ENCODE results near the gene COX5B. TPM values are rescaled to one million over a fixed set of nuclear protein-coding genes. Genes with fewer than 3 reads are reported as not detected.
"Not testable (repeated sequence)": the region's sequence is repeated elsewhere in the genome, so short reads cannot be mapped to it uniquely, and the experiment has no call there.

COX5B gene
- total RNA-seq, 1 donor from 2014 or later, result 254 TPM

DNA sequence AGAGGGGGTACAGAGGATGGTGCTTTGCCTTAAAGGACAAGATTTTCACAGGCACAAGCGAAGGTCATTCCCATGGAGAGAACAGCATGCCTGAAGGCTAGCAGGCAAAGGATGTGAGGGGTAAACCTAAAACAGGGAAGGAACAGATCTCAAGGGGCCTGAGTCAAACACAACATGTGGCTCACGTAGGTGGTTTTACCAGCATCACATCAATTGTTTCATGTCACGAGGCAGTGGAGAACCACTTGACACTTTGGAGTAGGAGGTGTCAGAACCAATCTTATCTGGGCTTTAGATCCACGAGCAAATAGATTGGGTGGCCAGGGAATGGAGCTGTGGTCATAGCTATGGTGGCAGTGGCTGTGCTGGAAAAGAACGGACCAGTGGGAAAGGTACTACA lies 8.4 kb downstream of the COX5B start:
- no peak for DNase-seq (ENCODE audit: low spot score)

GRCh38 chr2:97654791-97655190 lies 8.9 kb downstream of the COX5B start:
- DNase-seq (ENCODE audit: low spot score), result no peak

- DNase-seq (ENCODE audit: low spot score), result no peak
These were observed 10.4 kb downstream of the COX5B start for GRCh38 chr2:97656129-97656755.

GRCh38 chr2:97656905-97657587 lies 11.2 kb downstream of the COX5B start:
- DNase-seq (ENCODE audit: low spot score), result no peak

- DNase-seq (ENCODE audit: low spot score), result no peak
These were observed 12.3 kb downstream of the COX5B start for GRCh38 chr2:97657986-97658690.

- DNase-seq (ENCODE audit: low spot score), result no peak
These were observed 12.9 kb downstream of the COX5B start for GRCh38 chr2:97658691-97659157.

DNA sequence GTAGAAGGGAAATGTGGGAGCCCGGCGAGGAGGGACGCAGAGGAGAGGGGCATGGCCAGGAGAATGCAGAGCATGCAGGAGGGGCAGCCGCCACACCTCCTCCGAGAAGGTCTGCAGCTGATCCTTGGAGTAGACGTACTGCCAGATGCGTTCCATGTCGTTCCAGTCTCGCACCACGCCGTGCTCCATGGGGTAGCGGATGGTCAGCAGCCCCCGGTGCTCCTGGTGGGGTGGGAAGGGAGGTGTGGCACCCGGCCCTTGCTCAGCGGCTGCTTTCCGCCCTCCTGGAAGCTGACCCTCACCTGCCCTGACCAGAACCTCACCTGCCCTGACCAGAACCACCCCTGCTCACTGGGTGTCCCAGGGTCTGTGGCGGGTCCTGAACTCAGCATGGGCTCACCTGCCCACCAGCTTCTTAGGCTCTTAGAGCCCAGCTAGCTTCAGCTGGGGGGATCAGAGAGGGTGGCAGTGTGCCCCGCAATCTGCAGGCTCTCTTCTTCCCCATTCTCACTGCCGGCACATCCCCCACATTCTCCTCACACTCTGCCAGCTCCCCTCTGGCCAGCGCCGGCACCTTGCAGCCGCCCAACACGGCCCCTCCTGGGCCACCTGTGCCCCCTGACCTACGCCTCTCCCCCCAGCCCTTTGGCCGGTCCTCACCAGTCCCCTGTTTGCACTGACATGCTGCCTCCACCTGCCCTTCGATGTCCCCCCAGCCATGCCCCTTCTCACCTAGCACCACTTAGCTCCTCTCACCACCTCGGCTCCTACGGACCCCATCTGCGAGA lies 13.6 kb downstream of the COX5B start:
- no peak for DNase-seq (ENCODE audit: low spot score)

DNA sequence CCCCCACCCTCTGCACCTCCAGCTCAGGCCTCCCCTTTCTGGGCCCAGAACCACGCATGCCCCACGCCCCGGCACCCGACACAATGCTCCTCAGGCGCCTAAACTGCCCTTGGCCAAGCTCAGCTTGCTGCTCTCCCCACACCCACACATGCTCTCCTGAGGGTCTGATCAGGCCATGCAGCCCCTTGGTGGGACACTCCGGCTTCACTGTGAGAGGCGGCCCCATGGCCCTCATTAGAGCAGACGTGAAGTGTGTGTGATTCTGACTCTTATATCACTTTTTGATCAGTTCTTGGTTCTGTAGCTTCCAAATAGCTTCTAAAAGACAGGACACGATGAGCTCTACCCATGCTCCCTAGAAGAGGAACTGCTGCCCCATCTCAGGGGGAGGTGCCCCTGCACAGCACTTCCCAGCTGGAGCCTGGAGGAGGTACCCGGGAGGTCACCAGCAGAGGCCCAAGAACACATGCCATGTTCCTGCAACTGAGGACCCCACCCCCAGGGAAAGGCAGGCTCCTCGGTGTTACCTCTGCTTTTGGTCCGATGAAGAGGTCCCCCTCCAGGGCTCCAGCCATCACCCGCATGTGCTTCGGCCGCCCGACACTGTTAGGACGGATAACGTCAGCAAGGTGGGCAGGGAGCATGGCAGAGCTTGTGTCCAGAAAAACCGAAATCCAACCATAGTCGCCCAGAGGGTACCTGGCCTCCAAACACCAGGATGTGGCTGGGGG lies 14.3 kb downstream of the COX5B start:
- no peak for DNase-seq (ENCODE audit: low spot score)

DNA sequence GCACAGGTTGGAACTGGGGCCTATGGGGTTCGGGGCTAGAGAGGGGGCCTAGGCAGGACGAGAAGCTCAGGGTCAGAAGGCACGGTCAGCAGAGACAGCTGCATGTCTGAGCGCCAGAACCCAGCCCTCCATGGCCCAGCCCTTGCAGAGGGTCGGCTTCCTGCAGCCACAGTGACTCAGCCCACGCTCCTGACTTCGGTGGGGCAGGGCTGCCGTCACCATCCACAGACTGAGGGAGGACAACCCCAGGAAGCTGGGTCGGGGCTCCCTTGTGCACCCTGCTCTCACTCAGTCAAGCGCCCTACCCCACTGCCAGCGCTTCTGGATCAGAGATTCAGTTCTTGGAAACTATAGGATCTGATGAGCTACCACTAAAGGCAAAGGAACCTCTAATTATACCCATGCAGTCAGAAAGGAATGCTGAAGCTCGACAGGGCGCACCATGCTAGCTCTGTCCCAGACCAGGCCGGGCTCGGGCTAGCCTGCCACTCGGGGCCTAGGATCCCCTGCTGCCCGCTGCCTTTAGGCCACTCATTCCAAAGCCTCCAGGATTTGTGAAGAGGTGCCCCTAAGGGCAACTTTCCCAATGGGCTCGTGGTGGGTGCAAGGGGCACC lies 15.0 kb downstream of the COX5B start:
- no peak for DNase-seq (ENCODE audit: low spot score)

GRCh38 chr2:97661927-97662326 lies 16.1 kb downstream of the COX5B start:
- DNase-seq (ENCODE audit: low spot score), result no peak

DNA sequence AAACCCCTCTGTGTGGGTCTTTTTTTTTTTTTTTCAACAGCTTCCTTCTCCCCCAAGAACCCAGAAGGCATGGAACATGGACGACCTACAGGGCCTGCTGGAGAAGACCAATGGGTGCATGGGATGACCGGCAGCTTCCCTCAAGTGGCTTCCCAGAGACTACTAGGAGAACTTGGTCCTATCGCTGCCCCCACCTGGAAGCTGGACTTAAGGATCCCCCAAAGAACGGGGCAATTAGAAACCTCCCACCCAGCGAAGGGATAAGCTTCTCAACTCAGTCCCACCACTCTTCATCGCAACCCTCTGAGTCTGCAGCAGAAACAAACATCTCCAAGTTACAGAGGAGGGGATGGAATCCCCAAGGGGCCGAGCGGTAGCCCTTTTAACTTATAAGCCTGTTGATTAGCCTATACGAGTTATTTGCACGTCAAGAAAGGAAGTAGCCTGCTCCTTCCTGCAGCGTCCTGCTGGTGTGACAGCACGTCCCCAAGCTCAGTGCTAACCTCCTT lies 16.6 kb downstream of the COX5B start:
- no peak for DNase-seq (ENCODE audit: low spot score)

GRCh38 chr2:97662895-97663625 lies 17.2 kb downstream of the COX5B start:
- peak; percentile 70 for DNase-seq (ENCODE audit: low spot score)

DNA sequence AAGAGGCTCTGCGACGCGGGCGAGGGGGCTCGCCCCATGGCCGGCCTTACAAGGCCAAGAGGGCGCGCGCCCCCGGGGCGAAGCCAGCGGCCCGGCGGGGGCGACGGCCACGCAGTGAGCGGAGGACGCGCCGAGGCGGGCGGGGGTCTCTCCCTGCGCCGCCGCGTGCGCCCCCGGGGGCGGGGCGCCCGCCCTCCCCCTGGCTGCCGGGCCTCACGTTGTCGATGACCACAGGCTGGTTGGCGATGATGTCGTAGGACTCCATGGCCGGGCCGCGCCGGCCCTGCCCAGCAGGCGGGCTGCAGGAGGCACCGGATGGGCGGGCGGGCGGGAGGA lies 17.7 kb downstream of the COX5B start:
- no peak for DNase-seq (ENCODE audit: low spot score)

GRCh38 chr2:97663962-97664635 lies 18.2 kb downstream of the COX5B start, which contains the start of gene ACTR1B:
ACTR1B (minus strand) TSS chr2:97664044; CDS start chr2:97663890, 154 bp downstream.
- DNase-seq (ENCODE audit: low spot score), result peak; percentile 98

GRCh38 chr2:97664636-97664970 lies 18.7 kb downstream of the COX5B start:
- DNase-seq (ENCODE audit: low spot score), result no peak

DNA sequence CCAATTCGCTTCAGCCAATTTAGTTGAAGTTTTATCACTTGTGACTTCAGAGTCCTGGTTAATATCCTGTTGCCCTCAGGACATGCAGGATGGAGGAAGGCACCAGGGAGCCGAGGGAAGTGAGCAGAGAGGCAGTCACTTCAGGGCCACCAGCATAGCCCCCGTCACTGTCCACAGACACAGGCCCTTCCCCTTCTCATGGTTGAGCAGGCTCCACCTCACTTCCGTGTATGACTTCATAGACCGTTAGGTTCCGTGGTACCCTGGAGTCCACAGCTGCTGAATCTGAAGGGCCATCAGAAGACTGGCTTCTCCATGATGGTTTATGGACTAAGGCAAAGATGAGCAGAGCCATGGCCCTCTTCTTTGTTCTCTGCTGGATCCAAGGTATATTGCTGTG lies 23.6 kb downstream of the COX5B start, which contains the start of gene C2orf92:
TSS of gene C2orf92 (plus strand) at position 266 of the 400 bp plus-strand sequence. CDS start at position 342, 76 bp downstream.
- no peak for DNase-seq (ENCODE audit: low spot score)

GRCh38 chr2:97670471-97670870 lies 24.6 kb downstream of the COX5B start:
- DNase-seq (ENCODE audit: low spot score), result no peak

DNA sequence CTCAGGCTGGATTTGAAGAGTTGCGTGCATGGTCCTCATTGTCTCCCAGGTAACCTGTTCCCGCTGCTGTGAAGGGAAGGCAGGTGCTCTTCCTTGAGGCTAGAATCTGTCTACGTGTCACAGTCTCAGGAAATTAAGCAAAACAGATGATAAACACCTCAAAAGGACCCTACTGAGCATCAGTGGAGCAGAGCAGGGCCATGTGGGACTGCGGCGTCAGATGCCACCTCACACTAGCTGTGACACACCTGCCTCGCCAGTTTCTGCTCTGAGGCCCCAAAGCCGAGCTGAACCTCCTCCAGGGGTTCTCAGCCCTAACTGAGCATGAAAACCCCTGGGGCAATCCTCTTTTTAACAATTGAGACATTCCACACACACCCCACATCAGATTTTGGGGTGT lies 25.7 kb downstream of the COX5B start:
- no peak for DNase-seq (ENCODE audit: low spot score)

DNA sequence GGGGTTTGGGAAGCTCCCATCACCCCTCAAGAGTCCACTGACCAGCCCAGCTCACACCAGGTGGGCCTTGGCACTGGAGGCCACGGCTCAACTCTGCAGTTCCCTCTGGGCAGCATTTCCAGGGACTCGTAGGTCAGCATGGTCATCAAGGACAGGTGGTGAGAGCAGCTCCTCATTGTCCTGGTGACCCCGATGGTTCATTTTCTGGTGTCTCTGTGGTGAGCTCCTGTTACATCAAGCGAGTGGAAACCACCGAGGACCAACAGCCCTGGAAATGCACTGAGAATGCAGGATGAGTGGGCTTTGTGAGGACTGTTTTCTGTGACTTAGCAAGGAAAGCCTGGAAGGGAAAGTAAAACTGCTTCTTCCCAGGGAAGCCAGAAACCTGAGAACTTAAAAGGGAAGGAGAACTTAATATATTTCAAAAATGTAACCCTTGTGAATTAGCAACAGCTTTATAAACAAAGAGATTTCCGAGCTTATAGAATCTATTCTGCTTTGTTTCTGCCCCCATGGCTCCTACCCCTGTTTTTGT lies 26.8 kb downstream of the COX5B start:
- not testable (repeated sequence) for DNase-seq (ENCODE audit: low spot score)
